ENCODE results near the gene GRM7. TPM values are rescaled to one million over a fixed set of nuclear protein-coding genes. Genes with fewer than 3 reads are reported as not detected.

The GRM7 gene
- total and polyA plus RNA-seq, 5 donors from 2014 or later: not detected

DNA sequence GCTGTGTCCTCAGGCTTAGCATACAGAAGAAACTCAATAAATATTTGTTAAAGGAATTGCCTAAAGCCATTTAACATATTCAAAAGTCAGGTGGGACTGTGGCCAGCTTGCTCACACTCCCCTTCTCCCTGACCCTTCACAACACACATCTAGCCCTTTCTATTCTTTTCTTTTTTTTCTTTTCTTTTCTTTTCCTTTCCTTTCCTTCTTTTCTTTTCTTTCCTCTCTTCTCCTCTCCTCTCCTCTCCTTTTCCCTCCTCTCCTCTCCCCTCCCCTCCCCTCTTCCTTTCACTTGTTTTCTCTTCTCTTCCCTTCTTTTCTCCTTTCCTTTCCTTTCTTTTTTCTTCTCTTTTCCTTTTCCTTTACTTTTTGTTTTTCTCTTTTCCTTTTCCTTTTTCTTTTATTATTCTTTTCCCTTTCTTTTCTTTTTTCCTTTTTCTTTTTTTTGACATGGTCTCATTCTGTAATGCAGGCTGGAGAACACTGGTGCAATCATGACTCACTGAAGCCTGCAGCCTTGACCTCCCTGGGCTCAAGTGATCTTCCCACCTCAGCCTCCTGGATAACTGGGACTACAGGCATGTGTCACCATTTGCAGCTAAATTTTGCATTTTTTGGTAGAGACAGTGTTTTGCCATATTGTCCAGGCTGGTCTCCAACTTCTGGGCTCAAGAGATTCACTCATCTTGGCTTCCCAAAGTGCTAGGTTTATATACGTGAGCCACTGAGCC is 377.8 kb downstream of the GRM7 start:
- Histone ChIP-seq H3K9me3 (ENCODE audit: control insufficient read depth in 2 of 2, low read length in 2 of 2) (no peaks in the 10 kb centered on the region), H3K36me3 (ENCODE audit: control insufficient read depth, insufficient read depth, low read length) (no peaks in the 10 kb centered on the region), H3K27me3 (ENCODE audit: control insufficient read depth, insufficient read depth, low read length) (no peaks in the 10 kb centered on the region), H3K4me1 (ENCODE audit: control insufficient read depth, insufficient read depth, low read length, poor library complexity, severe bottlenecking) (no peaks in the 10 kb centered on the region), H3K4me3 (ENCODE audit: low read depth, low read length) (no peak overlapping the region), H3K27ac (ENCODE audit: insufficient read depth, low read length, poor library complexity, severe bottlenecking) (no peak overlapping the region)
- no peaks in the 10 kb centered on the region for H3K4me1 Mint-ChIP-seq
- ATAC-seq (ENCODE audit: low read depth in 2 of 2) (no peak), DNase-seq (no peak)
- H3K36me3 Mint-ChIP-seq: no peaks in the 10 kb centered on the region
- H3K4me3 Mint-ChIP-seq: no peak overlapping the region
- H3K9me3 Mint-ChIP-seq: peaks cover 0 to 18% (median 6%) of the 10 kb centered on the region in 7 donors
- no peaks in the 10 kb centered on the region for H3K27me3 Mint-ChIP-seq
- H3K27ac Mint-ChIP-seq: no peak overlapping the region

GRCh38 chr3:7241584-7242302 is 380.8 kb downstream of the GRM7 start:
- Mint-ChIP-seq H3K4me3 (no peak overlapping the region), H3K27me3 (no peaks in the 10 kb centered on the region), H3K27ac (peak overlapping the region in 1 of 3 donors; percentile 8), H3K4me1 (no peaks in the 10 kb centered on the region), H3K9me3 (peaks cover 0 to 8% (median 4%) of the 10 kb centered on the region in 7 donors), H3K36me3 (no peaks in the 10 kb centered on the region)
- ATAC-seq (ENCODE audit: low read depth in 2 of 2) (no peak), DNase-seq (no peak)
- Histone ChIP-seq H3K4me3 (ENCODE audit: low read depth, low read length) (no peak overlapping the region), H3K36me3 (ENCODE audit: control insufficient read depth, insufficient read depth, low read length) (no peaks in the 10 kb centered on the region), H3K27ac (ENCODE audit: insufficient read depth, low read length, poor library complexity, severe bottlenecking) (no peak overlapping the region), H3K4me1 (ENCODE audit: control insufficient read depth, insufficient read depth, low read length, poor library complexity, severe bottlenecking) (no peaks in the 10 kb centered on the region), H3K9me3 (ENCODE audit: control insufficient read depth in 2 of 2, low read length in 2 of 2) (no peaks in the 10 kb centered on the region), H3K27me3 (ENCODE audit: control insufficient read depth, insufficient read depth, low read length) (no peaks in the 10 kb centered on the region)

DNA sequence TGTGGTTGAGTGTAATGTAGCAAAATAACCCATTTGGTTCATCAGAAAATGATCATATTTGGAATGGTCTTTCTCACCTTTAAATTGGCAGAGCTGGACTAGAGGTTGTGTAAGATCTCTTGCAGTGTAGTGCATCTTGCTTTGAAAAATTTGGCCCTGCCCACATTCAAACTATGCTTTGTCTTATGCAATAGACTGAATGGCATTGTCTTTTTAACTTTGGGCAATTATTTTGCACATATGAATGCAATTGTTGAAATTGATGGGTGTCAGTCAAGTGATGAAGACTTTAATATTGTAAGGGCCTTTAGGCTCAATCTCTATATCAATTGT is 381.4 kb downstream of the GRM7 start:
- no peaks in the 10 kb centered on the region for H3K9me3 ChIP-seq (ENCODE audit: control insufficient read depth in 2 of 2, low read length in 2 of 2)
- Mint-ChIP-seq H3K27ac (peak overlapping the region in 1 of 3 donors; percentile 8), H3K4me1 (no peaks in the 10 kb centered on the region), H3K9me3 (peaks cover 0 to 8% (median 4%) of the 10 kb centered on the region in 7 donors), H3K4me3 (no peak overlapping the region), H3K36me3 (no peaks in the 10 kb centered on the region), H3K27me3 (no peaks in the 10 kb centered on the region)
- H3K4me1 ChIP-seq (ENCODE audit: control insufficient read depth, insufficient read depth, low read length, poor library complexity, severe bottlenecking): no peaks in the 10 kb centered on the region
- no peaks in the 10 kb centered on the region for H3K27me3 ChIP-seq (ENCODE audit: control insufficient read depth, insufficient read depth, low read length)
- no peak overlapping the region for H3K27ac ChIP-seq (ENCODE audit: insufficient read depth, low read length, poor library complexity, severe bottlenecking)
- no peak overlapping the region for H3K4me3 ChIP-seq (ENCODE audit: low read depth, low read length)
- H3K36me3 ChIP-seq (ENCODE audit: control insufficient read depth, insufficient read depth, low read length): no peaks in the 10 kb centered on the region
- DNase-seq (no peak), ATAC-seq (ENCODE audit: low read depth in 2 of 2) (no peak)

DNA sequence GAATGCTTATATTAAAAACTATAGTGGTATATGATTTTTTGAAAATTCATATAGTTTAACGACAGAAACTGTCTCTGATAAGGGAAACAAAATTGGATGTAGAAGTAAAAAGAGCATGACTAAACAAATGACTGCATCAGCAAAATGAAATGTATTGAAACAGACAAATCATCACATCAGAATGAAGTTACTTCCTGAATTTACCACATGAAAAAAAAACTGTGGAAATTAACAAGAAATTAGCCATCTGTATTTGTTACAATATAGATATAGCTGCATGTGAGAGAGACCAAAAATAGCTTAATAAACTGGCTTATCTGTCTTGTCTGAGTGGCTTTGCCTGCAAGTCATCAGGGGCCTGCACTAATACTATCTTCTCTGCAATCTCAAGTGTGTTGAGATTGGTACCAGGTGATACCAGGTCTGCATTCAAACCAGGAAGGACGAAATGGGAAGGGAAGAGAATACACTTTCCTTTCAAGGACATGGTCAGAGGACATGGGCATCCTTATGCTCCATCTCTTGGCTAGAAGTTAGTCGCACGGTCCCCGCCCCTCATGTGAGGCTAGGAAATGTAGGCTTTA is 388.7 kb downstream of the GRM7 start:
- no peaks in the 10 kb centered on the region for H3K36me3 ChIP-seq (ENCODE audit: control insufficient read depth, insufficient read depth, low read length)
- DNase-seq: no peak
- H3K27ac Mint-ChIP-seq: no peak overlapping the region
- H3K27me3 ChIP-seq (ENCODE audit: control insufficient read depth, insufficient read depth, low read length): no peaks in the 10 kb centered on the region
- ATAC-seq (ENCODE audit: low read depth in 2 of 2): no peak
- H3K4me3 ChIP-seq (ENCODE audit: low read depth, low read length): no peak overlapping the region
- peaks cover 4% of the 10 kb centered on the region for H3K27me3 Mint-ChIP-seq
- no peaks in the 10 kb centered on the region for H3K4me1 ChIP-seq (ENCODE audit: control insufficient read depth, insufficient read depth, low read length, poor library complexity, severe bottlenecking)
- no peak overlapping the region for H3K4me3 Mint-ChIP-seq
- H3K9me3 ChIP-seq (ENCODE audit: control insufficient read depth in 2 of 2, low read length in 2 of 2): no peaks in the 10 kb centered on the region
- no peaks in the 10 kb centered on the region for H3K36me3 Mint-ChIP-seq
- H3K27ac ChIP-seq (ENCODE audit: insufficient read depth, low read length, poor library complexity, severe bottlenecking): no peak overlapping the region
- no peaks in the 10 kb centered on the region for H3K4me1 Mint-ChIP-seq
- H3K9me3 Mint-ChIP-seq: peaks cover 0 to 10% (median 2%) of the 10 kb centered on the region in 7 donors

- Histone ChIP-seq H3K4me1 (ENCODE audit: control insufficient read depth, insufficient read depth, low read length, poor library complexity, severe bottlenecking) (no peaks in the 10 kb centered on the region), H3K27me3 (ENCODE audit: control insufficient read depth, insufficient read depth, low read length) (no peaks in the 10 kb centered on the region), H3K9me3 (ENCODE audit: control insufficient read depth in 2 of 2, low read length in 2 of 2) (no peaks in the 10 kb centered on the region), H3K36me3 (ENCODE audit: control insufficient read depth, insufficient read depth, low read length) (no peaks in the 10 kb centered on the region), H3K27ac (ENCODE audit: insufficient read depth, low read length, poor library complexity, severe bottlenecking) (no peak overlapping the region), H3K4me3 (ENCODE audit: low read depth, low read length) (no peak overlapping the region)
- Mint-ChIP-seq H3K27me3 (peaks cover 4% of the 10 kb centered on the region), H3K4me3 (no peak overlapping the region), H3K4me1 (no peaks in the 10 kb centered on the region), H3K27ac (no peak overlapping the region), H3K36me3 (no peaks in the 10 kb centered on the region), H3K9me3 (peaks cover 3 to 16% (median 5%) of the 10 kb centered on the region in 7 donors)
- no peak for DNase-seq
- no peak for ATAC-seq (ENCODE audit: low read depth in 2 of 2)
Observed at GRCh38 chr3:7254251-7254650, 393.3 kb downstream of the GRM7 start.

GRCh38 chr3:7260975-7261374 is 400.1 kb downstream of the GRM7 start:
- H3K36me3 ChIP-seq (ENCODE audit: control insufficient read depth, insufficient read depth, low read length): no peaks in the 10 kb centered on the region
- no peaks in the 10 kb centered on the region for H3K9me3 ChIP-seq (ENCODE audit: control insufficient read depth in 2 of 2, low read length in 2 of 2)
- H3K4me1 Mint-ChIP-seq: no peaks in the 10 kb centered on the region
- no peaks in the 10 kb centered on the region for H3K27me3 ChIP-seq (ENCODE audit: control insufficient read depth, insufficient read depth, low read length)
- H3K4me3 ChIP-seq (ENCODE audit: low read depth, low read length): no peak overlapping the region
- no peaks in the 10 kb centered on the region for H3K27me3 Mint-ChIP-seq
- peaks cover 0 to 20% (median 6%) of the 10 kb centered on the region in 7 donors for H3K9me3 Mint-ChIP-seq
- H3K4me3 Mint-ChIP-seq: no peak overlapping the region
- H3K4me1 ChIP-seq (ENCODE audit: control insufficient read depth, insufficient read depth, low read length, poor library complexity, severe bottlenecking): no peaks in the 10 kb centered on the region
- no peaks in the 10 kb centered on the region for H3K36me3 Mint-ChIP-seq
- no peak for DNase-seq
- no peak for ATAC-seq (ENCODE audit: low read depth in 2 of 2)
- H3K27ac ChIP-seq (ENCODE audit: insufficient read depth, low read length, poor library complexity, severe bottlenecking): no peak overlapping the region
- H3K27ac Mint-ChIP-seq: no peak overlapping the region

GRCh38 chr3:7263347-7264195 is 402.7 kb downstream of the GRM7 start:
- ATAC-seq (ENCODE audit: low read depth in 2 of 2): no peak
- Mint-ChIP-seq H3K4me1 (no peaks in the 10 kb centered on the region), H3K27me3 (no peaks in the 10 kb centered on the region), H3K36me3 (no peaks in the 10 kb centered on the region), H3K27ac (no peak overlapping the region), H3K9me3 (peaks cover 0 to 13% (median 3%) of the 10 kb centered on the region in 7 donors), H3K4me3 (no peak overlapping the region)
- Histone ChIP-seq H3K27ac (ENCODE audit: insufficient read depth, low read length, poor library complexity, severe bottlenecking) (no peak overlapping the region), H3K4me1 (ENCODE audit: control insufficient read depth, insufficient read depth, low read length, poor library complexity, severe bottlenecking) (no peaks in the 10 kb centered on the region), H3K27me3 (ENCODE audit: control insufficient read depth, insufficient read depth, low read length) (no peaks in the 10 kb centered on the region), H3K9me3 (ENCODE audit: control insufficient read depth in 2 of 2, low read length in 2 of 2) (peaks cover 0 to 3% of the 10 kb centered on the region in 2 experiments), H3K4me3 (ENCODE audit: low read depth, low read length) (no peak overlapping the region), H3K36me3 (ENCODE audit: control insufficient read depth, insufficient read depth, low read length) (no peaks in the 10 kb centered on the region)
- DNase-seq: no peak

Data from CD4-positive, CD25-positive, alpha-beta regulatory T cell (primary cell).